Liver (tissue), 3 donors: ENCODE measurements around the gene ZNF662.

Source experiments
- ATF3 ChIP-seq: IDR thresholded peaks from 2 replicates; pipeline ENCODE4 v1.6.1; 2016; ENCODE audit warnings: antibody characterized with exemption
- CTCF ChIP-seq: fragments of 150-350 bp; IDR thresholded peaks from 2 replicates; pipeline ENCODE4 v1.5.1; 2017; ENCODE audit warnings: improper control_type of control experiment, low read depth, low read length; ENCODE audit not compliant: missing input control
- HNF4G ChIP-seq: IDR thresholded peaks from 2 replicates; pipeline ENCODE4 v1.6.1; 2016; ENCODE audit warnings: antibody characterized with exemption
- JUND ChIP-seq, 2 donors: IDR thresholded peaks; 2 replicates each; pipeline ENCODE4 v1.6.1; 2016; ENCODE audit warnings: antibody characterized with exemption in 2 of 2
- MAX ChIP-seq: IDR thresholded peaks from 2 replicates; pipeline ENCODE4 v1.6.1; 2016; ENCODE audit warnings: antibody characterized with exemption
- RAD21 ChIP-seq, 2 donors: IDR thresholded peaks; 2 replicates each; pipeline ENCODE4 v1.6.1; 2016; ENCODE audit warnings: antibody characterized with exemption in 2 of 2, mild to moderate bottlenecking in 2 of 2
- TAF1 ChIP-seq: conservative IDR thresholded peaks from 2 replicates; pipeline ENCODE4 v1.6.1; 2016; ENCODE audit warnings: antibody characterized with exemption, mild to moderate bottlenecking
- YY1 ChIP-seq: IDR thresholded peaks from 2 replicates; pipeline ENCODE4 v1.6.1; 2016; ENCODE audit warnings: antibody characterized with exemption, mild to moderate bottlenecking
- TF ChIP-seq, protein P1 (sequence below): IDR thresholded peaks from 2 replicates; pipeline ENCODE4 v1.6.1; 2016; ENCODE audit warnings: antibody characterized with exemption, mild to moderate bottlenecking
- TF ChIP-seq, protein P2 (sequence below): IDR thresholded peaks from 2 replicates; pipeline ENCODE4 v1.6.1; 2016; ENCODE audit warnings: antibody characterized with exemption
- donor health status: healthy.
- donor health status: healthy.

GRCh38 chr3:42964266-42964665, 58.3 kb downstream of the ZNF662 start:
- TF ChIP-seq CTCF (no peak), ATF3 (no peak), RAD21 (IDR thresholded peaks at IDR 0.05) (no peak), HNF4G (no peak), JUND (IDR thresholded peaks at IDR 0.05) (no peak), MAX (no peak), YY1 (no peak), TAF1 (no peak)
- TF ChIP-seq, protein P1, sequence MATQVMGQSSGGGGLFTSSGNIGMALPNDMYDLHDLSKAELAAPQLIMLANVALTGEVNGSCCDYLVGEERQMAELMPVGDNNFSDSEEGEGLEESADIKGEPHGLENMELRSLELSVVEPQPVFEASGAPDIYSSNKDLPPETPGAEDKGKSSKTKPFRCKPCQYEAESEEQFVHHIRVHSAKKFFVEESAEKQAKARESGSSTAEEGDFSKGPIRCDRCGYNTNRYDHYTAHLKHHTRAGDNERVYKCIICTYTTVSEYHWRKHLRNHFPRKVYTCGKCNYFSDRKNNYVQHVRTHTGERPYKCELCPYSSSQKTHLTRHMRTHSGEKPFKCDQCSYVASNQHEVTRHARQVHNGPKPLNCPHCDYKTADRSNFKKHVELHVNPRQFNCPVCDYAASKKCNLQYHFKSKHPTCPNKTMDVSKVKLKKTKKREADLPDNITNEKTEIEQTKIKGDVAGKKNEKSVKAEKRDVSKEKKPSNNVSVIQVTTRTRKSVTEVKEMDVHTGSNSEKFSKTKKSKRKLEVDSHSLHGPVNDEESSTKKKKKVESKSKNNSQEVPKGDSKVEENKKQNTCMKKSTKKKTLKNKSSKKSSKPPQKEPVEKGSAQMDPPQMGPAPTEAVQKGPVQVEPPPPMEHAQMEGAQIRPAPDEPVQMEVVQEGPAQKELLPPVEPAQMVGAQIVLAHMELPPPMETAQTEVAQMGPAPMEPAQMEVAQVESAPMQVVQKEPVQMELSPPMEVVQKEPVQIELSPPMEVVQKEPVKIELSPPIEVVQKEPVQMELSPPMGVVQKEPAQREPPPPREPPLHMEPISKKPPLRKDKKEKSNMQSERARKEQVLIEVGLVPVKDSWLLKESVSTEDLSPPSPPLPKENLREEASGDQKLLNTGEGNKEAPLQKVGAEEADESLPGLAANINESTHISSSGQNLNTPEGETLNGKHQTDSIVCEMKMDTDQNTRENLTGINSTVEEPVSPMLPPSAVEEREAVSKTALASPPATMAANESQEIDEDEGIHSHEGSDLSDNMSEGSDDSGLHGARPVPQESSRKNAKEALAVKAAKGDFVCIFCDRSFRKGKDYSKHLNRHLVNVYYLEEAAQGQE, result no peak
- TF ChIP-seq, protein P2, sequence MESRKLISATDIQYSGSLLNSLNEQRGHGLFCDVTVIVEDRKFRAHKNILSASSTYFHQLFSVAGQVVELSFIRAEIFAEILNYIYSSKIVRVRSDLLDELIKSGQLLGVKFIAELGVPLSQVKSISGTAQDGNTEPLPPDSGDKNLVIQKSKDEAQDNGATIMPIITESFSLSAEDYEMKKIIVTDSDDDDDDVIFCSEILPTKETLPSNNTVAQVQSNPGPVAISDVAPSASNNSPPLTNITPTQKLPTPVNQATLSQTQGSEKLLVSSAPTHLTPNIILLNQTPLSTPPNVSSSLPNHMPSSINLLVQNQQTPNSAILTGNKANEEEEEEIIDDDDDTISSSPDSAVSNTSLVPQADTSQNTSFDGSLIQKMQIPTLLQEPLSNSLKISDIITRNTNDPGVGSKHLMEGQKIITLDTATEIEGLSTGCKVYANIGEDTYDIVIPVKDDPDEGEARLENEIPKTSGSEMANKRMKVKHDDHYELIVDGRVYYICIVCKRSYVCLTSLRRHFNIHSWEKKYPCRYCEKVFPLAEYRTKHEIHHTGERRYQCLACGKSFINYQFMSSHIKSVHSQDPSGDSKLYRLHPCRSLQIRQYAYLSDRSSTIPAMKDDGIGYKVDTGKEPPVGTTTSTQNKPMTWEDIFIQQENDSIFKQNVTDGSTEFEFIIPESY, result no peak
